ENCODE data around the gene ROR1. TPM values are rescaled to one million over a fixed set of nuclear protein-coding genes. Genes with fewer than 3 reads are reported as not detected.

ROR1 gene
- total and polyA plus RNA-seq, 9 of the 15 experiments (the other 6 are each of a cell fraction or from before 2014, with no cell fraction given) = 0.02 TPM; not detected in 8

DNA sequence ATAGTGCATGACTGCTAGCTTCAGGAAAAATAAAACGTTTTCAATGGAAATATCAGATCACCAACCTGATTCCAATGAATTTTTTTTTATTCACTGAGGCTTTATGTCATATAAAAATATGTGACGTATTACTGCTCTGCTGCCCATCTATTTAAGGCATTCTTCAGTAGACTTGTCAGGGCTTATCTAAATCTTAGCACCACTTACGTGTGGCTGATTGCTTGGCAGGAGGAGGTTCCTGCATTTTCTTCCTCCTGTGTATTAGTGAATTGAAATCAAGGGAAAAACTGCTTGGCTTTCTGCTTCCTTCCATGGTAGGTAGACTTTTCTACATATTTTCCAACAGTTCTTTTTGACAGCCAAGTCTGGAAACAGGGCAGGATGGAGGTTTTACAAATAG lies 80.3 kb downstream of the ROR1 start:
- BruUV-seq (replicated peaks) = no TSS peak
- ATAC-seq (no peak), DNase-seq (ENCODE audit: extremely low read depth in 1 of 4, low spot score in 3 of 4) (no peak), FAIRE-seq (no peak)
- no peaks in the 10 kb centered on the region for H3K79me2 ChIP-seq (ENCODE audit: control insufficient read depth, insufficient read depth, low read length)
- no peak overlapping the region for H3K4me2 ChIP-seq (ENCODE audit: insufficient read depth, low read length)
- H3K4me3 ChIP-seq = no peak overlapping the region
- no peak overlapping the region for H3K27ac ChIP-seq (ENCODE audit: extremely low read depth, low read depth, low read length)
- no peaks in the 10 kb centered on the region for H3K27me3 ChIP-seq (ENCODE audit: control insufficient read depth in 2 of 2, insufficient read depth in 2 of 2, low read length in 2 of 2)
- H3K9ac ChIP-seq (ENCODE audit: insufficient read depth in 1 of 2, low read depth in 2 of 2, low read length in 2 of 2) = no peak overlapping the region
- H3K9me3 ChIP-seq (replicated peaks; ENCODE audit: control insufficient read depth, insufficient read depth, low read depth, low read length) = no peaks in the 10 kb centered on the region
- TF ChIP-seq, protein P1, sequence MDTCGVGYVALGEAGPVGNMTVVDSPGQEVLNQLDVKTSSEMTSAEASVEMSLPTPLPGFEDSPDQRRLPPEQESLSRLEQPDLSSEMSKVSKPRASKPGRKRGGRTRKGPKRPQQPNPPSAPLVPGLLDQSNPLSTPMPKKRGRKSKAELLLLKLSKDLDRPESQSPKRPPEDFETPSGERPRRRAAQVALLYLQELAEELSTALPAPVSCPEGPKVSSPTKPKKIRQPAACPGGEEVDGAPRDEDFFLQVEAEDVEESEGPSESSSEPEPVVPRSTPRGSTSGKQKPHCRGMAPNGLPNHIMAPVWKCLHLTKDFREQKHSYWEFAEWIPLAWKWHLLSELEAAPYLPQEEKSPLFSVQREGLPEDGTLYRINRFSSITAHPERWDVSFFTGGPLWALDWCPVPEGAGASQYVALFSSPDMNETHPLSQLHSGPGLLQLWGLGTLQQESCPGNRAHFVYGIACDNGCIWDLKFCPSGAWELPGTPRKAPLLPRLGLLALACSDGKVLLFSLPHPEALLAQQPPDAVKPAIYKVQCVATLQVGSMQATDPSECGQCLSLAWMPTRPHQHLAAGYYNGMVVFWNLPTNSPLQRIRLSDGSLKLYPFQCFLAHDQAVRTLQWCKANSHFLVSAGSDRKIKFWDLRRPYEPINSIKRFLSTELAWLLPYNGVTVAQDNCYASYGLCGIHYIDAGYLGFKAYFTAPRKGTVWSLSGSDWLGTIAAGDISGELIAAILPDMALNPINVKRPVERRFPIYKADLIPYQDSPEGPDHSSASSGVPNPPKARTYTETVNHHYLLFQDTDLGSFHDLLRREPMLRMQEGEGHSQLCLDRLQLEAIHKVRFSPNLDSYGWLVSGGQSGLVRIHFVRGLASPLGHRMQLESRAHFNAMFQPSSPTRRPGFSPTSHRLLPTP (IDR thresholded peaks at IDR 0.05; ENCODE audit: borderline replicate concordance, extremely low read depth, insufficient read length) = no peak
- TF ChIP-seq, protein P2, sequence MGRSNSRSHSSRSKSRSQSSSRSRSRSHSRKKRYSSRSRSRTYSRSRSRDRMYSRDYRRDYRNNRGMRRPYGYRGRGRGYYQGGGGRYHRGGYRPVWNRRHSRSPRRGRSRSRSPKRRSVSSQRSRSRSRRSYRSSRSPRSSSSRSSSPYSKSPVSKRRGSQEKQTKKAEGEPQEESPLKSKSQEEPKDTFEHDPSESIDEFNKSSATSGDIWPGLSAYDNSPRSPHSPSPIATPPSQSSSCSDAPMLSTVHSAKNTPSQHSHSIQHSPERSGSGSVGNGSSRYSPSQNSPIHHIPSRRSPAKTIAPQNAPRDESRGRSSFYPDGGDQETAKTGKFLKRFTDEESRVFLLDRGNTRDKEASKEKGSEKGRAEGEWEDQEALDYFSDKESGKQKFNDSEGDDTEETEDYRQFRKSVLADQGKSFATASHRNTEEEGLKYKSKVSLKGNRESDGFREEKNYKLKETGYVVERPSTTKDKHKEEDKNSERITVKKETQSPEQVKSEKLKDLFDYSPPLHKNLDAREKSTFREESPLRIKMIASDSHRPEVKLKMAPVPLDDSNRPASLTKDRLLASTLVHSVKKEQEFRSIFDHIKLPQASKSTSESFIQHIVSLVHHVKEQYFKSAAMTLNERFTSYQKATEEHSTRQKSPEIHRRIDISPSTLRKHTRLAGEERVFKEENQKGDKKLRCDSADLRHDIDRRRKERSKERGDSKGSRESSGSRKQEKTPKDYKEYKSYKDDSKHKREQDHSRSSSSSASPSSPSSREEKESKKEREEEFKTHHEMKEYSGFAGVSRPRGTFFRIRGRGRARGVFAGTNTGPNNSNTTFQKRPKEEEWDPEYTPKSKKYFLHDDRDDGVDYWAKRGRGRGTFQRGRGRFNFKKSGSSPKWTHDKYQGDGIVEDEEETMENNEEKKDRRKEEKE (IDR thresholded peaks at IDR 0.05; ENCODE audit: borderline replicate concordance in 1 of 2, control insufficient read depth in 1 of 2, low read depth in 2 of 2, low read length in 1 of 2) = no peak
- TF ChIP-seq, protein P3, sequence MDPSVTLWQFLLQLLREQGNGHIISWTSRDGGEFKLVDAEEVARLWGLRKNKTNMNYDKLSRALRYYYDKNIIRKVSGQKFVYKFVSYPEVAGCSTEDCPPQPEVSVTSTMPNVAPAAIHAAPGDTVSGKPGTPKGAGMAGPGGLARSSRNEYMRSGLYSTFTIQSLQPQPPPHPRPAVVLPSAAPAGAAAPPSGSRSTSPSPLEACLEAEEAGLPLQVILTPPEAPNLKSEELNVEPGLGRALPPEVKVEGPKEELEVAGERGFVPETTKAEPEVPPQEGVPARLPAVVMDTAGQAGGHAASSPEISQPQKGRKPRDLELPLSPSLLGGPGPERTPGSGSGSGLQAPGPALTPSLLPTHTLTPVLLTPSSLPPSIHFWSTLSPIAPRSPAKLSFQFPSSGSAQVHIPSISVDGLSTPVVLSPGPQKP (CRISPR knock-in tag; IDR thresholded peaks at IDR 0.05) = no peak
- no peak for TF ChIP-seq ELF2 (CRISPR knock-in tag; IDR thresholded peaks at IDR 0.05)
- no peak for TF ChIP-seq SMAD3 (CRISPR knock-in tag; conservative IDR thresholded peaks at IDR 0.05)
- no peak for TF ChIP-seq GATAD2A (IDR thresholded peaks at IDR 0.05)
- TF ChIP-seq ZFP1 (CRISPR knock-in tag; IDR thresholded peaks at IDR 0.05) = no peak
- no peak for TF ChIP-seq ZNF586 (CRISPR knock-in tag; conservative IDR thresholded peaks at IDR 0.05)
- no peak for TF ChIP-seq HDGF (IDR thresholded peaks at IDR 0.05)
- H4K20me1 ChIP-seq (replicated peaks; ENCODE audit: control insufficient read depth, insufficient read depth, low read length) = no peaks in the 10 kb centered on the region
- 0% methylated on average over 3 of the region's 3 CpGs for WGBS (ENCODE audit: insufficient coverage, low coverage, missing lambda C conversion rate)
- no peaks in the 10 kb centered on the region for H3K36me3 ChIP-seq (ENCODE audit: control insufficient read depth, insufficient read depth, low read length)
- intact Hi-C loops (cut with micrococcal nuclease) = no loop called here
- CTCF ChIA-PET (ENCODE audit: low intra/inter-chr PET ratio) = no interaction called here
- in situ Hi-C loops (cut with MboI) = no loop called here
- no peaks in the 10 kb centered on the region for H3K4me1 ChIP-seq (replicated peaks in 1 of 2; ENCODE audit: control insufficient read depth in 2 of 2, insufficient read depth in 2 of 2, low read length in 2 of 2)
- H3K9me1 ChIP-seq (ENCODE audit: control insufficient read depth, insufficient read depth, low read length) = no peaks in the 10 kb centered on the region
- no peak overlapping the region for H2AFZ ChIP-seq (ENCODE audit: low read depth, low read length)
- POLR2A ChIA-PET = interaction anchor here (0.6 to 0.7 kb wide), 3 partner anchors 26 to 65 kb away, joined by 3 to 4 read pairs (median 3); no protein-coding TSS in a partner anchor
